Peyer's patch (tissue), 4 donors: ENCODE results near the gene MRPL41. TPM values are rescaled to one million over a fixed set of nuclear protein-coding genes. Genes with fewer than 3 reads are reported as not detected.

Experiments
- DNase-seq, 3 donors: peaks; one replicate each; pipeline ENCODE4 v3.0.0-alpha.2; 2017 to 2019
- H3K27ac ChIP-seq, 4 donors: fragments of 200-600 bp; sonication (generic); one replicate each; pipeline ENCODE4 v1.5.1; 2016 to 2019
- H3K27me3 ChIP-seq, 2 donors: fragments of 200-600 bp; sonication (generic); one replicate each; pipeline ENCODE4 v1.5.1; 2019
- H3K36me3 ChIP-seq, 3 donors: fragments of 200-600 bp; sonication (generic); one replicate each; pipeline ENCODE4 v1.5.1; 2016 to 2019
- H3K4me1 ChIP-seq, 4 donors: fragments of 200-600 bp; sonication (generic); one replicate each; pipeline ENCODE4 v1.5.1; 2016 to 2019
- H3K4me3 ChIP-seq, 4 donors: fragments of 200-600 bp; sonication (generic); 1 replicate in 3 of 4; 2 replicates in 1 of 4; pipeline ENCODE4 v1.5.1; 2016 to 2019; ENCODE audit warnings: mild to moderate bottlenecking in 1 of 4
- H3K9me3 ChIP-seq, 4 donors: fragments of 200-600 bp; sonication (generic); one replicate each; pipeline ENCODE4 v1.5.1; 2016 to 2019; ENCODE audit warnings: mild to moderate bottlenecking in 1 of 4
- POLR2A ChIP-seq, 2 donors: fragments of 450-650 bp; IDR thresholded peaks; one replicate each; pipeline ENCODE4 v1.5.1; 2017; ENCODE audit warnings: antibody characterized with exemption in 2 of 2, mild to moderate bottlenecking in 2 of 2, moderate library complexity in 2 of 2
- total RNA-seq, 4 donors: library from RNA; depleted of rRNA; stranded (reverse); fragments of >200 nt; gene quantifications; one replicate each; pipeline ENCODE4 v1.1.0, GENCODE V29; 2016
- TF ChIP-seq, protein P1 (sequence below), 6 experiments: fragments of 450-650 bp in 4 of 6; fragments of 200-600 bp in 2 of 6; sonication (generic) in 1 of 6; IDR thresholded peaks; one replicate each; pipeline ENCODE4 v1.5.1; 2017 to 2019; ENCODE audit warnings: antibody characterized with exemption in 6 of 6, mild to moderate bottlenecking in 3 of 6, moderate library complexity in 1 of 6

MRPL41 gene
- total RNA-seq, 4 donors from 2014 or later = 55.3 to 89.5 (median 84.8) TPM

DNA sequence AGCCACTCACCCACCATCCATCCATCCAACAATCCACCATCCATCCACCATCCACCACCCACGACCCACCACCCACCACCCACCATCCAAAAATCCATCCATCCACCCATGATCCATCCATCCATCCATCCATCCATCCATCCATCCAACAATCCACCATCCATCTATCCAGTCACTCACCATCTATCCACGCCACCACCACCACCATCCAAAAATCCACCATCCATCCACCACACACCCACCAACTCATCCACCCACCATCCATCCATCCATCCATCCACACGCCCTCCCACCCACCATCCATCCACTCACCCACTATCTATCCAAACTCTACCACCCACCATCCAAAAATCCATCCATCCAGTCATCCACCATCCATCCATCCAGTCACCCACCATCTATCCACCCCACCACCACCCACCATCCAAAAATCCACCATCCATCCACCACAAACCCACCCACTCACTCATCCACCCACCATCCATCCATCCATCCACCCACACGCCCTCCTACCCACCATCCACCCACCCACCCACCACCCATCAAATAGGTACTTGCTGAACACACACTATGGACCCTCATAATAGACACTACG, 18.0 kb downstream of the MRPL41 start:
- DNase-seq = no peak
- Histone ChIP-seq H3K27ac (no peak overlapping the region), H3K9me3 (no peaks in the 10 kb centered on the region), H3K36me3 (peaks cover 0 to 44% (median 0%) of the 10 kb centered on the region in 3 donors), H3K4me1 (no peaks in the 10 kb centered on the region), H3K4me3 (no peak overlapping the region), H3K27me3 (no peaks in the 10 kb centered on the region)
- no peak for TF ChIP-seq POLR2A (IDR thresholded peaks at IDR 0.05)
- TF ChIP-seq, protein P1, sequence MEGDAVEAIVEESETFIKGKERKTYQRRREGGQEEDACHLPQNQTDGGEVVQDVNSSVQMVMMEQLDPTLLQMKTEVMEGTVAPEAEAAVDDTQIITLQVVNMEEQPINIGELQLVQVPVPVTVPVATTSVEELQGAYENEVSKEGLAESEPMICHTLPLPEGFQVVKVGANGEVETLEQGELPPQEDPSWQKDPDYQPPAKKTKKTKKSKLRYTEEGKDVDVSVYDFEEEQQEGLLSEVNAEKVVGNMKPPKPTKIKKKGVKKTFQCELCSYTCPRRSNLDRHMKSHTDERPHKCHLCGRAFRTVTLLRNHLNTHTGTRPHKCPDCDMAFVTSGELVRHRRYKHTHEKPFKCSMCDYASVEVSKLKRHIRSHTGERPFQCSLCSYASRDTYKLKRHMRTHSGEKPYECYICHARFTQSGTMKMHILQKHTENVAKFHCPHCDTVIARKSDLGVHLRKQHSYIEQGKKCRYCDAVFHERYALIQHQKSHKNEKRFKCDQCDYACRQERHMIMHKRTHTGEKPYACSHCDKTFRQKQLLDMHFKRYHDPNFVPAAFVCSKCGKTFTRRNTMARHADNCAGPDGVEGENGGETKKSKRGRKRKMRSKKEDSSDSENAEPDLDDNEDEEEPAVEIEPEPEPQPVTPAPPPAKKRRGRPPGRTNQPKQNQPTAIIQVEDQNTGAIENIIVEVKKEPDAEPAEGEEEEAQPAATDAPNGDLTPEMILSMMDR (IDR thresholded peaks at IDR 0.05) = no peak

DNA sequence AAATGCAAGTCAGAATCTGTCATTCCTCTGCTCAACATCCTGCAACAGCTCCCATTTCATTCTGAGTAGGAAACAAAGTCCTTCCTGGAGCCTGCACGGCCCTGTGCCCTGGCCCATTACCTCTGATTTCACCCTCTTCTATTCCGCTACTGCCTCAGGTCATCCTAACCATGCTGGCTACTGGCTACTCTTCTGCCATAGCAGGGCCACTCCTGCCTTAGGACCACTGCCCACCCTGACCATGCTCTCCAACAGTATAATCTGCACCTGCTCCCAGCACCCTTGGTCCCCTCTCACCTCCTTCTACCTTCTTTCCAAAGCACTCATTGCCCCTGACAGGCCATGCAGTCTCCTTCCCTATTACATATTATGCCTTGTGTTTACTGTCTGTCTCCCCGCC, 18.9 kb downstream of the MRPL41 start:
- no peak overlapping the region for H3K27ac ChIP-seq
- no peaks in the 10 kb centered on the region for H3K4me1 ChIP-seq
- no peaks in the 10 kb centered on the region for H3K9me3 ChIP-seq
- H3K27me3 ChIP-seq = no peaks in the 10 kb centered on the region
- TF ChIP-seq, protein P1 (IDR thresholded peaks at IDR 0.05) = no peak
- TF ChIP-seq POLR2A (IDR thresholded peaks at IDR 0.05) = no peak
- DNase-seq = no peak
- peaks cover 0 to 48% (median 0%) of the 10 kb centered on the region in 3 donors for H3K36me3 ChIP-seq
- H3K4me3 ChIP-seq = no peak overlapping the region

DNA sequence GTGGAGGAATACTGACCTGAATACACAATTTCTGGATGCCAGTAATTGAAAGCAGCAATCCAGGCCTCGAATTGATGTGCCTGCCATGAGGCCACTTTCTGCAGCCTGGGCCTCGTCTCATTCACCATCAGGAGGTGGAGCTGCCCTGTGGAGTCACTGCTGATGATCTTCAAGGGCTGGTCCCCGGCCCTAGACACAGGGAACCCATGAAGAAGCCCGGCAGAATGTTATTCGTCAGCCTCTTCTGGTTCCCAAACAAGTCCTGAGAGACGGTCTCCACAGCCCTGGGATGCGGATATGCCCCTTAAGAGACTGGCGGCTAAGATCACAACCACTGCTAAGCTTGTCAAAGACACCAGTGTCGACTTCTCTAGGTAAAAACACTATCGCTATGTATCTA, 22.5 kb downstream of the MRPL41 start:
- H3K4me1 ChIP-seq = peaks cover 0 to 20% (median 8%) of the 10 kb centered on the region in 4 donors
- H3K27me3 ChIP-seq = no peaks in the 10 kb centered on the region
- no peak for DNase-seq
- TF ChIP-seq, protein P1 (IDR thresholded peaks at IDR 0.05) = no peak
- TF ChIP-seq POLR2A (IDR thresholded peaks at IDR 0.05) = no peak
- no peak overlapping the region for H3K27ac ChIP-seq
- peaks cover 0 to 51% (median 0%) of the 10 kb centered on the region in 3 donors for H3K36me3 ChIP-seq
- H3K9me3 ChIP-seq = no peaks in the 10 kb centered on the region
- H3K4me3 ChIP-seq = no peak overlapping the region

DNA sequence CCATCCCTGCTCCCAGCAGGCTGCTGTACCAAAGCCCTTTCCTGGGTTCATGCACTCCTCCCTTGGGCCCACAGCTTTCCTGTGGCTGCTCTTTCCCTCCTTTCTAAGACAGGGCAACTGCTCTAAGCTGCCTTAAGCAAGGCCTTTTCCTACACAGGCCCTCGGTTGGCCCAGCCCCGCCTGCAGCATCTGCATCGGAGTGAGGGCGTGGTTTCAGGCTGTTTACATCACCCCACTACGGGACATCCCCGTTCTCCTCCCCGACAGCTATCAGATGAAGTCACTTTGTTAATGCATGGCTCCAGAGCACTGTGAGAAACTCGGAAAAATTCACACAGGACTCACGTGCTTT, 23.7 kb downstream of the MRPL41 start:
- Histone ChIP-seq H3K27me3 (no peaks in the 10 kb centered on the region), H3K4me3 (no peak overlapping the region), H3K9me3 (no peaks in the 10 kb centered on the region), H3K4me1 (peaks cover 0 to 20% (median 10%) of the 10 kb centered on the region in 4 donors), H3K27ac (peak overlapping the region in 1 of 4 donors; percentile 22), H3K36me3 (peaks cover 0 to 51% (median 0%) of the 10 kb centered on the region in 3 donors)
- DNase-seq = no peak
- TF ChIP-seq, protein P1 (IDR thresholded peaks at IDR 0.05) = no peak
- no peak for TF ChIP-seq POLR2A (IDR thresholded peaks at IDR 0.05)

DNA sequence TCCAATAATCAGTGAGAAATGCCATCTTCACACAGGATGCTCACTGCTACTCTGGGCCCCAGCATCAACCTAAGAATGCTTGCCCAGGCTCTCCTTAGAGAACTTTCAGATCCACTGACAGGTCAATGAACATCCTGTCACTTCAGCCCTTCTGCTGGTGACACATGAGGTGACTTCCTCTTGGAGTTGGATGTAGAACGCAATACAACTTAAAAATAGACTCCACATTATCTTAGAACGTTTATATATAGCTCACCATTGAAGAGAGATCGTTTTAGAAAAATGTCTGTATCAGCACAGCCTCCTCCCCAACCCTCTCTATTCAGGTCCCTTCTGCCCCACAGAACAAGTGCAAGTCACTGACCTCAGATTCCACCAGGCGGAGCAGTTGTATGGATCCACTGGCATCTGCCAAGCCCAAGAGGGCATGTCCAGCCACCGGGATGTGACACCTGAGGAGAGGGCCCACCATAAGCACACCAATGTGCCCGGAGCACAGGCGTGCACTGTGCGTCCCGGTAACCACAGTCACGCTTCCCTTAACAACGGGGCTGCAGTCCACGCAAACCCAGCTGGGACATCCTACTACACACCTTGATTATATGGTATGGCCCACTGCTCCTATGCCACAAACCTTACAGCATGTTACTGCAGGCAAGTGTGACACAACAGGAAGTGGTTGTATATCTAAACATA, 24.2 kb downstream of the MRPL41 start:
- Histone ChIP-seq H3K36me3 (peaks cover 0 to 47% (median 0%) of the 10 kb centered on the region in 3 donors), H3K27ac (peak overlapping the region in 1 of 4 donors; percentile 35), H3K4me1 (peaks cover 0 to 20% (median 10%) of the 10 kb centered on the region in 4 donors), H3K27me3 (no peaks in the 10 kb centered on the region), H3K9me3 (no peaks in the 10 kb centered on the region), H3K4me3 (no peak overlapping the region)
- TF ChIP-seq, protein P1 (IDR thresholded peaks at IDR 0.05) = no peak
- no peak for TF ChIP-seq POLR2A (IDR thresholded peaks at IDR 0.05)
- no peak for DNase-seq
